Measurements from ENCODE around the gene KRT8.
A peak's percentile ranks its signal among the peaks of the same experiment; 100 is the strongest.

The KRT8 gene

GRCh38 chr12:52925717-52926595 lies 21.1 kb upstream of the KRT8 start:
- DNase-seq (ENCODE audit: low read depth): no peak

DNA sequence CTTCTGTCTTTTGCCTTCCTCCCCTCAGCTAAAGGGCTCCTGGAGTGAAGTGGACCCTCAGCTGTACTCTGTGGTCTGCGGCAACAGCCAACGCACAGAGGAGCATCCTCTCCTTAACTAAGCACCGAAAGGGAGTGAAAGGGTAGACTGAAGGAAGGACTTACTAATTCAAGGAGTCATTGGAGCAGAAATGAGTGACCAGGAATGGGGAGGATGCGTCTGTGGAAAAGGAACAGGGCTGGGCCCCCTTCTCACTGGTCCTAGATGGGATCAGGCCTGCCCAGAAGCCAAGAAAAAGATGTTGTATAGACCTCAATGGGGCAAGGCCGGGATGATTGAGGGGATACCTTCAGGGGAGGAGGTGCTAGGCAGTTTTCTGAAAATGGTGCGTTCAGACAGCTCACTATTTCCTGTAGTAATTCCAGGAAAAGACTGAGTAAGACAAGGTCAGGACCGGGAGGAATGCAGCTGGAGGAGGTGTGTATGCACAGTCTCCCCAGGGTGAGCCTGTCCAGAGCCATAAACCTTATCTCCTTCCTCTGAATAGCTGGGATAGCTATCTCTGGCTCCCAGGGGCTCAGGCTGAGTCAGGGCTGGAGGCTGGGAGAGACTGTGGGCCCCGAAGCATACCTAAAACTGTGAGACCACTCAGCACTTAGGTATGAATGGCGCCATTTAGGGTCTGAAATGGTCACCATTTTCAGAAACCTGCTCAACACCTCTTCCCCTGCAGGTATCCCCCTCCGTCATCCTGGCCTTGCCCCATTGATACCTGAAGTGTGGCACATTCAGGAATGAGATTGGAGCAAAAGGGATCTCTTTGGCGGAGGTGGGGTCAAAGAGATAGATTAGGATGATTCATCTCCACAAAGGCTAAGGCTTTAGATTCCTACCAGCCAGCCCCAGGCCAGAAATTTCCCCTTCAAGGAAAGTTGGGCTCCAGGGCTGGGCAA lies 20.2 kb upstream of the KRT8 start:
- no peak for DNase-seq (ENCODE audit: low read depth)

DNA sequence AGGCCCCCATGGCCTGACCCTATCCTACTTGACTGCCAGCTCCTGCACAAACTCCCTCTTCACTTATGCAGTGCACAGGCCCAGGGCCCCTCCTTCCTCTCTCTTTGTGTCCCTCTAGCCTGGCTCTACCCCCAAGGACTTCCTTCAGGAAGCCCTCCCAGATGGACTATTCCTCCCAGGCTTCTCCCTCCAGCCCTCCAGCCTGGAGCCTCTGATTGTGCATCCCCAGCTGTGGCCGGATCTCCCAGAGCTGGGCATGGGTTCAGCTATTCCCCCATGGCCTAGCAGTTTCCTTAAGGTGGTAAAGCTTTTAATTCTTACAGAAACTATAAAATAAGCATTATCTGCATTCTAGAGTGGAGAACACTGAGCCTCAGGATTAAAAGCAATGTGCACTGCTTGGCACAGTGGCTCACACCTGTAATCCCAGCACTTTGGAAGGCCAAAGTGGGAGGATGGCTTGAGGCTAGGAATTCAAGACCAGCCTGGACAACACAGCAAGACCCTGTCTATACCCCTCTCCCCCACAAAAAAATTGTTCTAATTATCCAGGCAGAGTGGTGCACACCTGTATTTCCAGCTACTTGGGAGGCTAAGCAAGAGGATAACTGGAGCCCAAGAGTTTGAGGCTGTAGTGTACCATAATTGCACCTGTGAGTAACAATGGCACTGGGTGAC lies 16.8 kb upstream of the KRT8 start:
- DNase-seq (ENCODE audit: low read depth): no peak

GRCh38 chr12:52920937-52921336 lies 16.1 kb upstream of the KRT8 start:
- no peak for DNase-seq (ENCODE audit: low read depth)

- DNase-seq (ENCODE audit: low read depth): no peak
Observed at GRCh38 chr12:52918784-52919183, 13.9 kb upstream of the KRT8 start.

DNA sequence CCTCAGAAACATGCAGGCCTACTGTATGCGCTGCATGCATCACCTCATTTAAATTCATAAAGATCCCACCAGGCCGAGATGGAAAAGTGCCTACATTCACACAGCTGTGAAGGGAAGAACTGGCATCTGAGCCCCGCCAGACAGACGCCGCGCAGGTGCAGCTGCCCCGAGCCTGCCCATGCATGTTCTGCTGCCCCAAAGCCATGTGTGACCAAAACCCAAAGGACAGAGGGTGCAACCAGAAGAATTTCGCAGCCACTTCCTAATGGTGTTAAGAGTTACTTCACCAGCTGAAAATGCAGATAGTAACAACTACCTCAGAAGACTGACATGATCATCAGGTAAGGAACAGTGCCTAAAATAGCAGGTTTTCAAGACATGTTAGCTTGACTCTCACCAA lies 13.5 kb upstream of the KRT8 start:
- DNase-seq (ENCODE audit: low read depth): no peak

DNA sequence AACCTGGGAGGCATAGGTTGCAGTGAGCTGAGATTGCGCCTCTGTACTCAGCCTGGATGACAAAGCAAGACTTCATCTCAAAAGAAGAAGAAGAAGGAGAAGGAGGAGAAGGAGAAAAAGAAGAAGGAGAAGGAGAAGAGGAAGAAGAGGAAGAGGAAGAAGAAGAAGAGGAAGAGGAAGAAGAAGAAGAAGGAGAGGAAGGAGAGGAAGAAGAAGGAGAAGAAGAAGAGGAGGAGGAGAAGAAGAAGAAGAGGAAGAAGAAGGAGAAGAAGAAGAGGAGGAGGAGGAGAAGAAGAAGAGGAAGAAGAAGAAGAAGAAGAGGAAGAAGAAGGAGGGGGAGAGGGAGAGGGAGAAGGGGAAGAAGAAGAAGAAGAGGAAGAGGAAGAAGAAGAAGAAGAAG lies 12.9 kb upstream of the KRT8 start:
- DNase-seq (ENCODE audit: low read depth): no peak

DNA sequence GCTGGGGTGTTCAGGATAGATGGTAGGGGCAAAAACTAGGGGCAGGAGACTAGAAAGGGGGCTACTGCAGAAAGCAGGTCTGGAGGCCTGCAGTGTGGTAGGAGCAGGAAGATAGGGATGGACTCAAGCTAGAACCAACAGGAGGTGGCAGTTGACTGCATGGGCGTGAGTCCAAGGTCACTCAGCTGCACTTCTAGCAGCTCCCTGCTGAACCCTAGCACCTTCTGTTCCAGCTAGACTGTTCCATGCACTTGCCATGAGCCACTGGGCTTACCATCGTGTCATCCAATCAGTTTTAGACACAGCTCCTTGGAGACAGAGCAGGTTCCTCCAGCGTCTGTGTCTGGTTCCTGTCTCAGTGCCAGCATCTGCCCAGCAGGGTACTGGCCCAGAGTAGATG lies 11.3 kb upstream of the KRT8 start:
- DNase-seq (ENCODE audit: low read depth): no peak

GRCh38 chr12:52915637-52916036 lies 10.8 kb upstream of the KRT8 start:
- no peak for DNase-seq (ENCODE audit: low read depth)

DNA sequence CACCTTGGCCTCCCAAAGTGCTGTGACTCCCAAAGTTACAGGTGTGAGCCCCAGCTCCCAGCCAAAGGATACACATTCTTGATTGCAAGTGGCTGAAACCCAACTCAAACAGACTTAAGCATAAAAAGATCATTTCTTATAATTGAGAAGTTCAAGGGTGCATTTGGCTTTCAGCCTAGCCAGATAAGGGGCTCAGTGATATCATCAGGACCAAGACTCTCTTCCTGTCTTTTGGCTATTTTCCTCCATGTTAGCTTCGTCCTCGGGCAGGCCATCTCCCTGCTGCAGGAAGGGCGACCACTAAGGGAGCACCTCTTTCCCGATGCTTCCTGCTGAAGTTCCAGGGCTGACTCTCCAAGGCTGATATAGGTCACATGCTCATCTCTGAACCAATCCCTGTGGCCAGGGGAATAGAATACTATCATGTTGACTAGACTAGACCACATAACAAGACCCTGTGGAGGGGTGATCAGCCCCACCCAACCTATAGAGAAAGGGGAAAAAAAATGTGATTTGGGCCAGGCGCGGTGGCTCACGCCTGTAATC lies 9.8 kb upstream of the KRT8 start:
- no peak for DNase-seq (ENCODE audit: low read depth)

- DNase-seq (ENCODE audit: low read depth): no peak
Observed at GRCh38 chr12:52913431-52913821, 8.6 kb upstream of the KRT8 start.

- no peak for DNase-seq (ENCODE audit: low read depth)
Observed at GRCh38 chr12:52912711-52913430, 8.0 kb upstream of the KRT8 start.

DNA sequence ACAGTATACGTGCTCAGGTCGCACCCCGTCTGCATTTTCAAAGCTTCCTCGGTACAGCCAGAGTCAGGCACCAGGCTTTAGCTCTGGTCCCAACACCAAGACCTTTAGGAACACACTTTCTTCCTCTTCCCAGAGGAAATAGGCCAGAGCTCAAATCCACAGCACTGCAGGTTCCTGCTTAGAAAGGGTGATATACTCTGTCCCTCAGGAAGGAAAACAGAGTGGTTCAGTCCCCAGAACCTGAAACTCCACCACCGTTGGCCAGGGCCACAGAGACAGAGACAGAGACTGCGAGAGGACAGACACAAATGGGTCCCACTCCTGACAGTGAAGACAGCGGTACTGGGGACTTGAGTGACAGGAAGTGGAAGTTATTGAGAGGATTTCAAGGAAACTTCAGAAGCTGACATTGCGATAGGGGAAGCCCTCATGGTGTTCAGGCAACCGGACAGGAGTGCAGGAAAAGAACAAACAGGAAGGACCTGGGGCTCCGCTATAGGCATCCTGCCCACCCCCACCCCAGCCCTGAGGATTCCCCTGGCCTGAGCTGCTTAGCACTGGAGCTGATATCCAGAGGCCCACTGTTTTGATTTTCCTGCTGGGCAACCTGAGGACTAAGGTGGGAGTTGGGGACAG lies 5.5 kb upstream of the KRT8 start:
- DNase-seq (ENCODE audit: low read depth): no peak

DNA sequence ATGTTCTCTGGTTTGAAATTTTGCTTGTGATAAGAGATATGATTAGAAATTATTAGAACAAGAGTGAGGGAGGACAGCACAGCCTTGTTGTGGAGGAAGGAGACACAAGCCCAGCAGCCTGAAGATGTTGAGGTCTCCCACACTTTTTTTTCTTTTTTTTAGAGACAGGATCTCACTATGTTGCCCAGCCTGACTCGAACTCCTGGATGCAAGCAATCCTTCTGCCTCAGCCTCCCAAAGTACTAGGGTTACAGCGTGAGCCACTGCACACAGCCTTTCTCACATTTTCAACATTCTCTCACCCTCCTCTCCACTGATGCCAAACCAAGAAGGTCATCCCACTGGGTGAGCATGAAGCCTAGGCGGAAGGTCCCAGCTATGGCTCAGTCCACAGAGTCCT lies 4.9 kb upstream of the KRT8 start:
- DNase-seq (ENCODE audit: low read depth): no peak

- DNase-seq (ENCODE audit: low read depth): no peak
Observed at GRCh38 chr12:52909331-52909730, 4.5 kb upstream of the KRT8 start.

- DNase-seq (ENCODE audit: low read depth): no peak
Observed at GRCh38 chr12:52907092-52907810, 2.4 kb upstream of the KRT8 start.

DNA sequence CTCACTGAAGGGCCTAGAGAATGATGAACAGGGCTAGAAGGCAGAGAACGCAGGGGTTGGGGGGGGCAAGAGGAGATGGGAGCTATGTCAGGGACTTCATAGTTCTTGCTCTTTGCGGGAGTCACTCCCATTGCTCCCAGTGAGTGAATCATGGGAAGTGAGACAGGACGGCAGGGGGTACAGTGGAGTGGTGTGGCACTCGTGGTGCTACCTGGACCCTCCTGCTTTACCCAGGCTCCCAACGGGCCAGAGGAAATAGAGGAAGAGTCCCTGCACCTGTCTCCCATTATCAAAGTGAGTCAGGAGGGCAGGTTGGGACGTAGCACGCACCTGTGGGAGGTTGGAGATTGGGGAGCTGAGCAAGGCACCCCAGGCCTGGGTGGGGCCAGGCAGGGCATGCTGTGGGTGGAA lies 1.3 kb upstream of the KRT8 start:
- no peak for DNase-seq (ENCODE audit: low read depth)

DNA sequence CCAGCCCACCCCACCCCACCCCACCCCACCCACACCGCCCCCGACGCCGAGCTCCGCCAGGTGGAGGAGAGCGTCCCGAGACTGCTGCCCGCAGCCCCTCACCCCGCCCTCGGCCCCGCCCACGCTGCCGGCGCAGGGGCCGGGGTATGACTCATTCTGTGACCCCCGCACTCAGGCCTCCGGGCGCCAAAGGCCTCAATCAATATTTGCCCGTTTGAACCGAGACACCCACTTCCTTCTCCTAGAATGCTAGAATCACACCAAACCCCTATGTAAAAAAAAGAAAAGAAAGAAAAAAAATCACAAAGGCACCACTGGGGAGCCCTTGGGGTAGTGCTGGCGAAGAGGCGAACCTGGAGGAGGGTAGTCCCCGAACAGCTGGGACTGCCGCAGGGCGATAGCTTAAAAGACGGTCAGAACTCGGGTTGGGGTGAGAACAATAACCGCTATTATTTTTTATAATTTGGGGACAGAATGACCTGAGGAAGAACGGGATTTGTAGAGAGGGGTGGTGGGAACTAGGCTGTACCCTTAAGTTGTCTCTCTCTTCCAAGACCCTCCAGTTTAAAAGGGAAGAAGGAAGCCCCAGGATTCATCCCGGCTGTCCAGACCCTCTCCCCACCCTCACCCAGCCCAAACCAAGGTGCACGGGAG lies 894 bp downstream of the KRT8 start:
- DNase-seq (ENCODE audit: low read depth): no peak

DNA sequence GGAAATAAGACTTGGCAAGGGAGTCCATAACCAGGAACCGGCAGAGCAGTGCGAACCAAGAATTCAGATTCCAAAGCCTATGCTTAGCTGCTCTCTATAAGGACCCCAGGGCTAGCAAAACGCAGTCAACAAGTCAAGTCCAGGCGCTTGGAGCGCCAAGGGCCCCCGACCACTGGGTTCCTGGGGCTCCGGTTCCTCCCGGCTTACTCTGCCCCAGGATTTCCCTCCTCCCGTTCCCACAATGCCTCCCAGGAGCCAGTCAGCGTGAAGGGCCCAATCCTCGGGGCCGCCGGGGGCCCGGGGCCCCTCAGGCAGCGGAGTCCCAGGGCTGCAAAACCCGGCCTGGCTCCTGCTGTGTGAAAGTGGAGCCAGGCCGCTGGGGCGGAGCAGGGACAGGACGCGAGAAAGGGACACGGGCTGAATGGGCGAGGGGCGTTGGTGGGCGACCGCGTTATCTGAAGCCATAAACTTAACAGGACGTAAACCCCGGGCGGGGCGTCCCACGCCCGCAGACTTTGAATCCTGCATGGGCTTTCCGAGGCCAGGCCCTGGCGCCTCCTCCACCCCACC lies 1.5 kb downstream of the KRT8 start:
- peak; percentile 24 for DNase-seq (ENCODE audit: low read depth)
